Measurements from ENCODE around the gene FAM163B. TPM values are rescaled to one million over a fixed set of nuclear protein-coding genes. Genes with fewer than 3 reads are reported as not detected.
A peak's percentile ranks its signal among the peaks of the same experiment; 100 is the strongest.

The FAM163B gene
- polyA plus RNA-seq, 1 donor (not counting 4 experiments of a cell fraction or from before 2014, with no cell fraction given): not detected

DNA sequence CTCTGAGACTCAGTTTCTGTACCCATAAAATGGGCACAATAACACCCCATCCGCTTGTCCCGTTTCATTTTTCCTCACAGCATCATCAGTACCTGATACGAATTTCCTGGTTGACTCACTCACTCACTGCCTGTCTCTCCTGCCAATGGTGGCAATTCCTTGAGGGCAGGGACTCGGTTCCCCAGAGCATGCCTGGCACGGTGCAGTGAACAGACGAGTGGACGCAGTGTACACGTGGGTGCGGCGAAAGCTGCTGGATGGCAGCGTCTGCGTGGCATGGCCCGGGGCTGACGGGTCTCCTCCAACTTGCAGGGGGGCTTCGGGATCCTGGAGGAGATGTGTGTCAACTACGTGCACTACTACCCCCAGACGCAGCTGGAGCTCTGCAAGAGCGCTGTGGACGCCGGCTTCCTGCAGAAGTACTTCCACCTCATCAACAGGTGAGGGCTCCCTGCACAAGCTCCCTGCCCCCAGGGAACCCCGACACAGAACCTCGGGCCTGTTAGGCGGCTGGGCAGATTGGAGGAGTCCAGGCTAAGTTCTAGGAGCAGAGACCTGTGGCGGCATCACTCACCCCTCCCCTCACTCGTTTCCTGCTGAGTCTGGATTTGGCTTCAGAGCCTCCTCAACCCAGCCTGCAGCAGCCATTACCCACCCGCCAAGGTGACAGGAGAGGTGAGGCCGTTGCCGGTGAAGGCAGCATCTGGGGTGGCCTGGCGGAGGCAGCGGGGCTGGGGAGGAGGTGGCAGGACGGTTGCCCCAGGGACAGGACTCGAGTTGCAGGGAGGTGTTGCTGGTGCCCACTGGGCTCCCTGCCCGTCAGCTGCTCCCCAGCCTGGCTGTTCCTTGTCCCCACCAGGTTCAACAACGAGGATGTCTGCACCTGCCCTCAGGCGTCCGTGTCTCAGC, 47.3 kb upstream of the FAM163B start:
- H3K9ac ChIP-seq (ENCODE audit: control insufficient read depth, extremely low read depth, insufficient read depth, low read length): no peak overlapping the region
- no peak overlapping the region for H2AFZ ChIP-seq (ENCODE audit: control insufficient read depth, low read length)
- TF ChIP-seq, protein P1, sequence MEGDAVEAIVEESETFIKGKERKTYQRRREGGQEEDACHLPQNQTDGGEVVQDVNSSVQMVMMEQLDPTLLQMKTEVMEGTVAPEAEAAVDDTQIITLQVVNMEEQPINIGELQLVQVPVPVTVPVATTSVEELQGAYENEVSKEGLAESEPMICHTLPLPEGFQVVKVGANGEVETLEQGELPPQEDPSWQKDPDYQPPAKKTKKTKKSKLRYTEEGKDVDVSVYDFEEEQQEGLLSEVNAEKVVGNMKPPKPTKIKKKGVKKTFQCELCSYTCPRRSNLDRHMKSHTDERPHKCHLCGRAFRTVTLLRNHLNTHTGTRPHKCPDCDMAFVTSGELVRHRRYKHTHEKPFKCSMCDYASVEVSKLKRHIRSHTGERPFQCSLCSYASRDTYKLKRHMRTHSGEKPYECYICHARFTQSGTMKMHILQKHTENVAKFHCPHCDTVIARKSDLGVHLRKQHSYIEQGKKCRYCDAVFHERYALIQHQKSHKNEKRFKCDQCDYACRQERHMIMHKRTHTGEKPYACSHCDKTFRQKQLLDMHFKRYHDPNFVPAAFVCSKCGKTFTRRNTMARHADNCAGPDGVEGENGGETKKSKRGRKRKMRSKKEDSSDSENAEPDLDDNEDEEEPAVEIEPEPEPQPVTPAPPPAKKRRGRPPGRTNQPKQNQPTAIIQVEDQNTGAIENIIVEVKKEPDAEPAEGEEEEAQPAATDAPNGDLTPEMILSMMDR (optimal IDR thresholded peaks at IDR 0.05 in 1 of 3, IDR thresholded peaks at IDR 0.05 in 1 of 3, conservative IDR thresholded peaks at IDR 0.05 in 1 of 3; ENCODE audit: extremely low read depth in 1 of 3, insufficient read depth in 2 of 3, low read length in 3 of 3): peak in 1 of 3 experiments; percentile 13
- peak; percentile 13 for TF ChIP-seq EZH2 (IDR thresholded peaks at IDR 0.05; ENCODE audit: low read length)
- peaks cover 67% of the 10 kb centered on the region for H3K27me3 ChIP-seq (ENCODE audit: control insufficient read depth, extremely low read depth, insufficient read depth, low read length)
- H3K27ac ChIP-seq (ENCODE audit: control insufficient read depth, insufficient read depth, low read length): no peak overlapping the region
- no peaks in the 10 kb centered on the region for H3K79me2 ChIP-seq (ENCODE audit: control insufficient read depth, insufficient read depth, low read length)
- H3K9me3 ChIP-seq (ENCODE audit: control insufficient read depth, low read depth, low read length): no peaks in the 10 kb centered on the region
- no peaks in the 10 kb centered on the region for H3K36me3 ChIP-seq (ENCODE audit: control insufficient read depth in 2 of 2, extremely low read depth in 1 of 2, insufficient read depth in 2 of 2, low read length in 2 of 2)
- H3K9me1 ChIP-seq (ENCODE audit: control insufficient read depth, extremely low read depth, insufficient read depth, low read length): no peaks in the 10 kb centered on the region
- no peak for DNase-seq (ENCODE audit: low read depth, low spot score)
- no peaks in the 10 kb centered on the region for H4K20me1 ChIP-seq (ENCODE audit: control insufficient read depth, extremely low read depth, insufficient read depth, low read length)
- H3K4me1 ChIP-seq (ENCODE audit: control insufficient read depth, extremely low read depth, insufficient read depth, low read length): peaks cover 5% of the 10 kb centered on the region
- H3K4me3 ChIP-seq (ENCODE audit: control insufficient read depth in 2 of 3, extremely low read depth in 1 of 3, insufficient read depth in 2 of 3, low read depth in 1 of 3, low read length in 3 of 3): no peak overlapping the region
- dilution Hi-C loops (cut with MboI; ENCODE audit: extremely low pct_ligation_motif_present, low sequenced_read_pairs): no loop called here
- no peak for FAIRE-seq
- no peak overlapping the region for H3K4me2 ChIP-seq (ENCODE audit: control insufficient read depth, extremely low read depth, insufficient read depth, low read depth, low read length)

DNA sequence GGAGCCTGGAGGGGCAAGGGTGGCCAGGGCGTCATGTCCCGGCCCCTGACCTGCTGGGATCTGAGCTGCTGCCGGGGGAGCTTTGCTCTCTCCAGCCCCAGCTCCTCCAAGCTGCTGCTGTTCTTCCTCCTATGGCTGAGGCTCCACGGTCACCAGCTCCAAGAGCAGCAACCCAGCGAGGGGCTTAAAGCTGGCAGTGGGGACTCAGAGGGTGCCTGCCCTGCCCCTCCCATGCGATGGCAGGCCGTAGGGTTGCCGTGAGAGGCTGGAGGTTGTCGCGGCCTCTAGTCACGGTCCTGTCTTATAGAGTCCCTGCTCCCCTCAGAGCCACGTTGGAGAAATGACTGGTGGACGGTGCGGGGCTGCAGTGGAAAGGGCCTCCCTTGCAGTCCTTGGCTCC, 46.5 kb upstream of the FAM163B start:
- no peak overlapping the region for H3K4me3 ChIP-seq (ENCODE audit: control insufficient read depth in 2 of 3, extremely low read depth in 1 of 3, insufficient read depth in 2 of 3, low read depth in 1 of 3, low read length in 3 of 3)
- peaks cover 62% of the 10 kb centered on the region for H3K27me3 ChIP-seq (ENCODE audit: control insufficient read depth, extremely low read depth, insufficient read depth, low read length)
- dilution Hi-C loops (cut with MboI; ENCODE audit: extremely low pct_ligation_motif_present, low sequenced_read_pairs): no loop called here

More for the DNA sequence above, 46.5 kb upstream of the FAM163B start:
- H3K36me3 ChIP-seq (ENCODE audit: control insufficient read depth in 2 of 2, extremely low read depth in 1 of 2, insufficient read depth in 2 of 2, low read length in 2 of 2): no peaks in the 10 kb centered on the region
- no peak overlapping the region for H3K27ac ChIP-seq (ENCODE audit: control insufficient read depth, insufficient read depth, low read length)
- DNase-seq (ENCODE audit: low read depth, low spot score): no peak
- FAIRE-seq: no peak
- H4K20me1 ChIP-seq (ENCODE audit: control insufficient read depth, extremely low read depth, insufficient read depth, low read length): no peaks in the 10 kb centered on the region
- no peak overlapping the region for H2AFZ ChIP-seq (ENCODE audit: control insufficient read depth, low read length)
- TF ChIP-seq, protein P1 (optimal IDR thresholded peaks at IDR 0.05 in 1 of 3, IDR thresholded peaks at IDR 0.05 in 1 of 3, conservative IDR thresholded peaks at IDR 0.05 in 1 of 3; ENCODE audit: extremely low read depth in 1 of 3, insufficient read depth in 2 of 3, low read length in 3 of 3): no peak
- H3K79me2 ChIP-seq (ENCODE audit: control insufficient read depth, insufficient read depth, low read length): no peaks in the 10 kb centered on the region
- H3K4me1 ChIP-seq (ENCODE audit: control insufficient read depth, extremely low read depth, insufficient read depth, low read length): peaks cover 5% of the 10 kb centered on the region
- H3K4me2 ChIP-seq (ENCODE audit: control insufficient read depth, extremely low read depth, insufficient read depth, low read depth, low read length): no peak overlapping the region
- H3K9ac ChIP-seq (ENCODE audit: control insufficient read depth, extremely low read depth, insufficient read depth, low read length): no peak overlapping the region
- no peaks in the 10 kb centered on the region for H3K9me1 ChIP-seq (ENCODE audit: control insufficient read depth, extremely low read depth, insufficient read depth, low read length)
- H3K9me3 ChIP-seq (ENCODE audit: control insufficient read depth, low read depth, low read length): no peaks in the 10 kb centered on the region

Data from keratinocyte (primary cell).